DND-41 (cell line): ENCODE data around the gene INPP4A.

Experiments
- ATAC-seq: fragments of 200-7000 bp; cut with Tn5 transposase; 3 replicates; pipeline ENCODE4 v1.9.1; 2021; ENCODE audit warnings: low read depth; ENCODE audit not compliant: insufficient read depth
- DNase-seq: peaks from one replicate; pipeline ENCODE4 v3.0.0-alpha.2; 2020
- H2AFZ ChIP-seq: 2 replicates; pipeline ENCODE4 v1.6.0; 2012; ENCODE audit warnings: low read depth, low read length
- H3K27ac ChIP-seq: 2 replicates; pipeline ENCODE4 v1.5.1; 2012; ENCODE audit warnings: low read length, inconsistent platforms
- H3K27me3 ChIP-seq: fragments of 200-600 bp; sonication (generic); 2 replicates; pipeline ENCODE4 v1.6.0; 2012; ENCODE audit warnings: low read length, mild to moderate bottlenecking, inconsistent platforms; ENCODE audit not compliant: insufficient read depth, poor library complexity
- H3K36me3 ChIP-seq: 2 replicates; pipeline ENCODE4 v1.5.1; 2012; ENCODE audit warnings: low read length, inconsistent platforms; ENCODE audit not compliant: insufficient read depth
- H3K4me1 ChIP-seq: 2 replicates; pipeline ENCODE4 v1.5.1; 2012; ENCODE audit warnings: mild to moderate bottlenecking, low read length; ENCODE audit not compliant: insufficient read depth
- H3K4me2 ChIP-seq: 2 replicates; pipeline ENCODE4 v1.6.0; 2012; ENCODE audit warnings: mild to moderate bottlenecking, moderate library complexity, low read length, inconsistent platforms; ENCODE audit not compliant: insufficient read depth
- H3K4me3 ChIP-seq, 2 experiments: fragments of 200-600 bp in 1 of 2; shearing (Covaris generic) in 1 of 2; 2 replicates each; pipeline ENCODE4 v1.5.1; 2012 to 2016; ENCODE audit warnings: inconsistent platforms in 2 of 2, low read length in 2 of 2, mild to moderate bottlenecking in 2 of 2, low read depth in 1 of 2, moderate library complexity in 1 of 2
- H3K79me2 ChIP-seq: 2 replicates; pipeline ENCODE4 v1.6.0; 2012; ENCODE audit warnings: low read length, inconsistent platforms; ENCODE audit not compliant: insufficient read depth
- H3K9ac ChIP-seq: 2 replicates; pipeline ENCODE4 v1.6.0; 2012; ENCODE audit warnings: low read depth, mild to moderate bottlenecking, inconsistent platforms, low read length, moderate library complexity
- H3K9me3 ChIP-seq: 2 replicates; pipeline ENCODE4 v1.5.1; 2012; ENCODE audit warnings: low read length, moderate library complexity, mild to moderate bottlenecking, inconsistent platforms; ENCODE audit not compliant: insufficient read depth, severe bottlenecking
- H4K20me1 ChIP-seq: 2 replicates; pipeline ENCODE4 v1.6.0; 2012; ENCODE audit warnings: low read length; ENCODE audit not compliant: insufficient read depth
- CTCF ChIP-seq: IDR thresholded peaks from 2 replicates; pipeline ENCODE4 v1.5.1; 2012; ENCODE audit warnings: borderline replicate concordance, low read length, moderate library complexity, mild to moderate bottlenecking; ENCODE audit not compliant: poor library complexity, severe bottlenecking; ENCODE audit errors: extremely low read depth
- EZH2 ChIP-seq: IDR thresholded peaks from 3 replicates; pipeline ENCODE4 v1.6.1; 2012; ENCODE audit warnings: borderline replicate concordance, low read depth, mild to moderate bottlenecking, moderate library complexity, low read length, inconsistent platforms; ENCODE audit not compliant: severe bottlenecking

The INPP4A gene

GRCh38 chr2:98518101-98518500 lies 73.4 kb downstream of the INPP4A start:
- ATAC-seq = peak; percentile 52; the same call in 2 of the 3 replicates
- H3K4me3 ChIP-seq = no peak overlapping the region
- peaks cover 18% of the 10 kb centered on the region for H3K36me3 ChIP-seq
- TF ChIP-seq CTCF (peak; percentile 59), EZH2 (no peak)
- no peak overlapping the region for H3K27ac ChIP-seq
- no peak overlapping the region for H3K9ac ChIP-seq
- H3K79me2 ChIP-seq = peaks cover 38% of the 10 kb centered on the region
- DNase-seq = peak; percentile 32
- H4K20me1 ChIP-seq = peaks cover 37% of the 10 kb centered on the region
- H3K9me3 ChIP-seq = no peaks in the 10 kb centered on the region
- no peak overlapping the region for H2AFZ ChIP-seq
- peaks cover 4% of the 10 kb centered on the region for H3K4me1 ChIP-seq
- no peak overlapping the region for H3K4me2 ChIP-seq
- no peaks in the 10 kb centered on the region for H3K27me3 ChIP-seq

GRCh38 chr2:98519156-98519555 lies 74.5 kb downstream of the INPP4A start:
- Histone ChIP-seq H3K9ac (no peak overlapping the region), H3K4me3 (no peak overlapping the region), H3K36me3 (peaks cover 19% of the 10 kb centered on the region), H4K20me1 (peaks cover 26% of the 10 kb centered on the region), H3K4me1 (peaks cover 4% of the 10 kb centered on the region), H2AFZ (no peak overlapping the region), H3K9me3 (no peaks in the 10 kb centered on the region), H3K27me3 (no peaks in the 10 kb centered on the region), H3K79me2 (peaks cover 27% of the 10 kb centered on the region), H3K27ac (no peak overlapping the region), H3K4me2 (no peak overlapping the region)
- no peak for TF ChIP-seq CTCF
- TF ChIP-seq EZH2 = no peak
- DNase-seq = no peak
- ATAC-seq = no peak

GRCh38 chr2:98519851-98520250 lies 75.2 kb downstream of the INPP4A start:
- ATAC-seq (no peak), DNase-seq (no peak)
- no peak overlapping the region for H3K4me2 ChIP-seq
- H3K36me3 ChIP-seq = peaks cover 22% of the 10 kb centered on the region
- no peaks in the 10 kb centered on the region for H3K27me3 ChIP-seq
- H3K4me3 ChIP-seq = no peak overlapping the region
- H3K4me1 ChIP-seq = peaks cover 2% of the 10 kb centered on the region
- no peak overlapping the region for H3K27ac ChIP-seq
- no peaks in the 10 kb centered on the region for H3K9me3 ChIP-seq
- TF ChIP-seq CTCF (no peak), EZH2 (no peak)
- H2AFZ ChIP-seq = no peak overlapping the region
- H3K9ac ChIP-seq = no peak overlapping the region
- peaks cover 25% of the 10 kb centered on the region; the same call in 1 of the 2 replicates for H4K20me1 ChIP-seq
- H3K79me2 ChIP-seq = peaks cover 22% of the 10 kb centered on the region

GRCh38 chr2:98520806-98521205 lies 76.1 kb downstream of the INPP4A start:
- no peak overlapping the region for H3K4me2 ChIP-seq
- ATAC-seq (no peak), DNase-seq (no peak)
- H3K4me1 ChIP-seq = no peaks in the 10 kb centered on the region
- no peak overlapping the region for H2AFZ ChIP-seq
- peaks cover 22% of the 10 kb centered on the region for H3K79me2 ChIP-seq
- H3K4me3 ChIP-seq = no peak overlapping the region
- H3K36me3 ChIP-seq = peaks cover 22% of the 10 kb centered on the region
- no peaks in the 10 kb centered on the region for H3K9me3 ChIP-seq
- peaks cover 22% of the 10 kb centered on the region; the same call in 1 of the 2 replicates for H4K20me1 ChIP-seq
- no peak overlapping the region for H3K9ac ChIP-seq
- H3K27ac ChIP-seq = no peak overlapping the region
- no peak for TF ChIP-seq CTCF
- no peak for TF ChIP-seq EZH2
- H3K27me3 ChIP-seq = no peaks in the 10 kb centered on the region
